Measurements from ENCODE around the gene TTC39B.

The TTC39B gene

DNA sequence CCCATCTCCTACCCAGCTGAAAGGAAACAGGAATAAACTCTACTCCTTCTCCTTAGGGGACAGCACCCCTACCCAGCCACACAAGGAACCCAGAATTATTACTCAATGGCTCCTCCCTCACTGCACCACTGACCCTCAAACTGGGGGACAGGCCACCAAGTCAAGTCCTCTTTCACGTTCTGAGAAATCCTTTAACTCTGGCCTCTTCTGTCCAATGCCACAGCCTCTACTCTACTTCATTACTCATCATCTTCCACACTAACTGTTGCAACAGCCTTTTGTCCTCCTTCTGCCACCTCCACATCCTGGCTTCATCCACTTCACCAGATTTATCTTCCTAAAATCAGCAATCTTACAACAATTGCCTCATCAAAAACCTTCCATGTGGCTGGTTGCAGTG is 6.8 kb downstream of the TTC39B start:
- FAIRE-seq, result no peak

DNA sequence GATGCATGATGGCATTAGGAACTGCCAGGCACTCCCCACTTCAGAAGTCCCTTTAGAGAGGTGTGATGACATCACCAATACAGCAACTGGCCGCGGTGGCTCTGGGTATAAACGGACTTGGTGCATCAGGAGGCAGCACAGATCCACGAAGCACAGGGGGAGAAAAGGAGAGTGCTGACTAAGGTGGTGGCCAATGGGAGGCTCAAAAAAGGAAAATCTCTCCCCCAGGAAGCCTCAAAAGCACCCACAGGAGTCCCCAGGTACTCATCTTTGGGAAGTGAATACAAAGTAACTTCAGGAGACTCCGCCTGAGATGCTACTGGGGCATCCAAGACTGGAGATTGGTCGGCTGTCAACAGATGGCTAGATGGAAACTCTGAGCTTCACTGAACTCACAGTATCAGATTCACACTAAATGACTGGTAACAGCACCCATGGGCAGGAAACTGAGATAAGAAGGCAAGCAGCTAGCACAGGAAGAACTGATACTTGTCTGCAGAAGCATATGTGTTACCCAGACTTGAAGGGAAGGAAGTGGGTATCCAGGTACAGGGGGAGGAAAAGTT is 7.6 kb downstream of the TTC39B start:
- FAIRE-seq, result no peak

DNA sequence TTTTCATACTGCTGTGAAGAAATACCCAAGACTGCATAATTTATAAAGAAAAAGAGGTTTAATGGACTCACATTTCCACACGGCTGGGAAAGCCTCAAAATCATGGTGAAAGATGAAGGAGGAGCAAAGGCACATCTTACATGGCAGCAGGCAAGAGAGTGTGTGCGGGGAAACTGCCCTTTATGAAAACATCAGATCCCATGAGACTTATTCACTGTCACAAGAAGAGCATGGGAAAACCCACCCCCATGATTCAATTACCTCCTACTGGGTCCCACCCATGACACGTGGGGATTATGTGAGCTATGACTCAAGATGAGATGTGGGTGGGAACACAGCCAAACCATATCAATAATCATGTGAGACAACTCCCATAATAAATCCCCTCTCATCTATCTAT is 8.7 kb downstream of the TTC39B start:
- FAIRE-seq, result no peak

DNA sequence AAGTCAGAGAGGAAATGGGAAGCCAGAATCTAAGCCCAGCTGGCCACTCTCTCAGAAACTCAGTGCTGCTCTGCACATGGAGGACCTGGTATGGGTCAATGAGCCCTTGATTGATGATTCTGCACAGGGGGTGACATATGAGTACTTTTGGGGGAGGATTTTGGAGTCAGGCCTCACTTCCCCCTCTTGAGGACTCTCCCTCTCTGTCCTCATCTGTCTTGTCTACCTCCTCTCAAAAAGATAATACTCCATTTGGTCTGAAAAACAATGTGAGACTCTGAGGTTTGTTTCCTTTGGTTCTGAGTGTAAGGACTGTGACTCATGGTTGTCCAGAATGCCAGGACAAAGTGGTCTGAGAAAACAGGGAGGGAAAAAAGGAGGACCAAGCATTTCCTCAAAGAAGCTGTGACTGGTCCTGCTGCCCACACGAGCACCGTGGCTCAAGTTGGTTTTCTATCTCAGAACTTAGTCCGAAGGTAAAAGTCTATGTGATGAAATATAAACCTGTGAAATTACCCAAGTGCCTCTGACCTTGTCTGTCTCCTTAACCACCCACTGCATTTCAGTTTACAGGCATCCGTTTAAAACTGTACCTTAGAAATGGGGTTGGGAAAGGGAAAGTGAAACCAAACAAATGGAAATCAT is 11.1 kb downstream of the TTC39B start:
- FAIRE-seq, result no peak

DNA sequence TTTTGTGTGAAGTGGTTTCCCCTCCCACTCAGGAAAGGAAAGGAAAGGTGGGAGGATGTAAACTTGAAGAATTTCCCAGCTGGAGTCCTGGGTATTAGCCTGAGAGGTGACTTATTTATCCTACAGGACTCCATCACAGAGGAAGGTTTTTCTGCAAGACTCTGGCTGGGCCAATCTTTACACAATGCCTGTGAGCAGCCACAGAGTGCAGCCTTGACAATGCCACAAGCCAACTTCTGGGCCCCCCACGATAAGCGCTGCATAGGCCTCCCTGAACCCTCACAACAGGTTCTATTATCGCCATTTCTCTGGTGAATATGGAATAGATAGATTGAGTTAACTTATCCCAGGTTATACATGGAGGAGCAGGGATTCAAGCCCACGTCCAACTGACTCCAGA is 12.4 kb downstream of the TTC39B start:
- no peak for FAIRE-seq

DNA sequence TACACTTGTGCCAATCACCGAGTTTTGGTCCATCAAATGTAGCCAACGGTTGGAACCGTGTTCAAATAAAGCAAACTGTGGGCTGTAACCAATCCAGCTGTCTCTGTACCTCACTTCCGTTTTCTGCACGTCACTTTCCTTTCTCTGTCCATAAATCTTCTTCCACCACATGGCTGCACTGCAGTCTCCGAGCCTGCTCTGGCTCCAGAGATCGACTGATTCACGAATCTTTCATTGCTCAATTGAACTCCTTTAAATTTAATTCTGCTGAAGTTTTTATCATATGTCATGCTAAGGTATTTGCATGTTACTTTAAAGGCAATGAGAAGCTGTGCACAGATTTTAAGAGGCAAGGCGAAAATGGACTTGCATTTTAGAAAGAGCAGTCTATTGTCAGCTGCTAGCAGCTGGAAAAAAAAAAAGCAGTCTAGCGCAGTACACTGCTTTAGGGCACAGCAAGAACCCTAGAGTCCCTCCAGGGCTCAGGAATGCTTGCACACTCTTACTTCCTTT is 13.2 kb downstream of the TTC39B start:
- no peak for FAIRE-seq

DNA sequence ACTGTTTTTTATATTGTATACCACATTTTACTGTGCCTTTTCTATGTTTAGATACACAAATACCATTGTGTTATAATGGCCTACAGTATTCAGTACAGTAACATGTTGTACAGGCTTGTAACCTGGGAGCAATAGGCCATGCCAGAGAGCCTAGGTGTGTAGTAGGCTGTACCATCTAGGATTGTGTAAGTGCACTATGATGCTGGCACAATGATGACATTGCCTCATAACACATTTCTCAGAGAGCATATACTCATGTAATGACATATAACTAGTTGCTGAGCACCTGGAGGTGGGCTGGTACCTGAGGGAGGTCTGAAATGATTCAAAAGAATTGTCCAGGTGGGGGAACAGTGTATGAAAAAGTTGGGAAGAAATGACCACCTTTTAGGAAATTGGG is 13.9 kb downstream of the TTC39B start:
- no peak for FAIRE-seq

DNA sequence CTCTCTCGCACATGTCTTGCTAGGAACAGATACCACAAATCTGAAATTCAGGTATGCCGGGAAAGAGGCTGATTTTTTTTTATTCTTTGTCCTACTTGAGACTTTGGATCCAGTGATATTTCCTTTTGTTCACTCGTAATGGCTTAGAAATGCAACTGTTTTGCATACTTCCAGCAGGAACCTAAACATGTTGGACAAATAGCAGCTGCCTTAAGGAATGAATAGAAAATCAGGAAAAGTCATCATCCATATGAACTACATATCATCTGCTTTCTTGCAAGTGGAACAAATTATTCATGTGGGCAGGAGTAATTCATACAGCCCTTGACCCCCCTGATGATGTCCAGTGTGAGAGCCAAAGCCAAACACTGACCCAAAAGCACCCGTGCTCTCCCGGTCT is 17.4 kb downstream of the TTC39B start:
- no peak for FAIRE-seq

DNA sequence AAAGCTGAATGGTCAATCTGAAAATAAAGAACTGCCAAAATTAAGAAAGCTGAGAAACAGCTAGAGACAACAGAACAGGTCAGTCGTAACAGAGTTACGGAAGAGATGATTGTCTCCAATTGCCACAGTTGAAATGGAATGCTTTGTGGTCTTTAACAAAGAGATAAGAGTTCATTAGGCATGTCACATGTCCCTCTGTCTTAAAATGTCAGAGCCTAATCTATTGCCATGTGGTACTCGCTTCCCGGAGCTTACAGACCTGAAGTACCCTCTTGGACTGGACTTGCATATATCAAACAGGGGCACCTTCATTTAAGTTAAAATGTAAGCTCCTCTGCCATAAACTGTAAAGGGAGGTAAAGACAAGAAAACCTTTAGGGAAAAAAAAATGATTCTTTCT is 19.7 kb downstream of the TTC39B start:
- FAIRE-seq, result no peak

DNA sequence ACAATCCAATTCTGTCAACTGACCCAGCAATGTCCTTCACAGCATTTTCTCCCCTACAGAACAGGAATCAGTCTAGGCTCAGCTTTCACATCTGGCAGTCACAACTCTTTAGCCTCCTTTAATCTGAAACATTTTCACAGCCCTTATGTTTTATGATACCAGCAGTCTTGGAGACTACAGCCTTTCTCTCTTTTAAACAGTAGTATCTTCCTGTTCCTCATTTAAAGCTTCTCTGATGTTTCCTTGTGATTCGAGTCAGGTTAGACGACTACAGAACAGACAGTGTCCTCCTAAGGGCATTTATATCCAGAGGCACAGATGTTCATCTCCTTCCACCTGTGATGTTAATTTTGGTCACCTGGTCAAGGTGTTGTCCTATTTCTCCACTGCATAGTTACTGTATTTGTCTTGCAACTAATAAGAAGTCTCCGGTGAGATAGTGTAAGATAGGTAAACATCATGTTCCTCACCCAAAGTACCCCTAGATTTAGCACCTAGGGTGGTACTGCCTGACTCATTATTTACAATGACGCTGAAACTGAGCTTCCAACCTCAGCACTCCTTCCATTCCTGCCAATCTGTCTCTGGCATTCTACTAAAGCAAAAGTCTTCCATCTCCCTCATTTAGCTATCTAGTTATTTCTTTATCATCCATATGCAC is 20.7 kb downstream of the TTC39B start:
- FAIRE-seq, result no peak

DNA sequence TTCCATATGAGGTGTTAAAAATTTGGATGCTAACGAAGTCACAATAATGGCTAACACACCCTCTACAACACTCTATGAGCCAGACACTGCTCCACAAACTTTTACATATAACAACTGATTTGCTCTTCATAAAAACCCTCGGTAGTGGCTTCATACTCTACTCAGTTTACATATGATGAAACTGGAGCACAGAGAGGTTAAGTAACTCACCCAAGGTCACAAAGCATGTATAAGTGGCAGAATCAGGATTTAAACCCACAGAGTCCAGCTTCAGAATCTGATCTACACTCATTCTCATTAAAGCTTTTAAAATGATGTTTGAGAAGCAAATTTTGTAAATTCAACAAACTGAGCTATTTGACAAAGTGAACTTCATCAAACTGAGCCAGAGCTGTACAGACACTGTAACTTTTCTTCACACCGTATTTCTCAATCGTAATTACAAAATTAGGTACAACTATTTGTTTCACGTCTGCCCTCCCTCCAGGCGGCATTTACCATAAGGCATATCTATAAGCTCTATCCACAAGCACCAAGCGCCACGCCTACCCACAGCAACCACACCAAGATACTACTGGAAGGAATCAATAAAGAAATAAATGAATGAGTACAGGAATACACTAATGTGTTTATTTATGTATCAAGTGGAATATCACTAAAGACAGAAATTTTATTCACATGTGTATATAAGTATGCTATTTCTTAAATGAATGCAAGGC is 24.3 kb downstream of the TTC39B start:
- FAIRE-seq, result no peak

DNA sequence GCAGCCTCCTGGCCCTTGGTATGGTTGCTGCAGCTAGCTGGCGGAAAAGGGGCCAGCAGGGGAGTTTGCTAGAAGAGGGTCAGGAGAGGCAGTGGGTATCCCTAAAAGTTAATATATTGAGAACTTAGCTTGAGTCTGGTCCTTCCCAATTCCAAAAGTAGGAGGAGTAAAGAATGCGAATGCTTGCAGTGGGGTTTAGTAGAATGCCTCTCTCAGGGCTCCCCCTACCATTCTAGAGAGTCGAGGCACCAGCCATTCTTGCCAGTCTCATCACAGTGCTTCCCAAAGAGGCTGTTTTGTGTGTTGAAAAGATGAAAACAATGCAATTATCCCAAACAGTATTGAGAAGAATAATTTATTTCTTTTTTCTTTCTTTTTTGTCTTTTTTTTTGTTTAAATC is 26.4 kb downstream of the TTC39B start:
- no peak for FAIRE-seq

DNA sequence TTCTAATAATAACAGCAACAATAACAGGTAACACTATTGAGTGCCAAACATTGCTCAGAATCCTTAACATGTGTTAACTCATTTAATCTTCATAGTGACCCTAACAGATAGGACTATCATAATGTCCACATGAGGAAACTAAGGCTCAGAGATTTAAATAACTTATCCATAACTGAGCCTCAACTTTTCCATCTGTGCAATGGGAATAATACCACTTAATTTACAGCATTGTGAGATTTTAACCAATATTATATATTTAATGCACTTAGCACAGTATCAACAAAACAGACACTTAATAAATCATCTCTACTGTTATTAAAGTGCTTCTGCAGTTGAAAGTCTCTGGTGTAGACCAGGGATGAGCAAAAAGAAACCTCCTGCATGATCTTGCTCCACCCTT is 28.2 kb downstream of the TTC39B start:
- FAIRE-seq, result no peak

DNA sequence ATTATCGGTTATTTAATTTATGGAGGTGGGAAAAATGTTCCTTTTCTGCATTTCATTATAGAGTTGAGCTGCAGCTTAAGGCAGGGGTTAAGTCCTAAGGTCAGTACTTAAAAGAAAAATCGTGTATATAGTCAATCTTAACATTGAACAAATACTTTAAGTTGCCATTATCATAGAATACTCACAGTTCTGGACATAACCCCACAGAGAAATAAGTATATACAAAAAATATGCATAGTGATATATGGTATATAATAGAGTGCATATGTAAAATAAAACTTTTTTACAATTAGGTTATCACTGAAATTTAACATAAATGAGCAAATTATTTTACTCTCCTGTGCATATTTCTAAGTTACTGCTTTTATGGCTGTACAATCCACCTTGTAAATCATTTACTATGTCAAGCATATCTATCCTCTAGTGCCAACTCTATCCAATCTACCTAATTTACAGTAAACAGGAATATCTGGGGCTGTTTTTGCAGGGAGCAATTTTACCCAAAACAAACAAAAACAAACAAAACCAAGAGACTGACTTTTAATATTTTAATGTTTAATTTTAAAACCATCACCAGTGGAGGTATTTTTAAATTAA is 28.8 kb downstream of the TTC39B start:
- no peak for FAIRE-seq

DNA sequence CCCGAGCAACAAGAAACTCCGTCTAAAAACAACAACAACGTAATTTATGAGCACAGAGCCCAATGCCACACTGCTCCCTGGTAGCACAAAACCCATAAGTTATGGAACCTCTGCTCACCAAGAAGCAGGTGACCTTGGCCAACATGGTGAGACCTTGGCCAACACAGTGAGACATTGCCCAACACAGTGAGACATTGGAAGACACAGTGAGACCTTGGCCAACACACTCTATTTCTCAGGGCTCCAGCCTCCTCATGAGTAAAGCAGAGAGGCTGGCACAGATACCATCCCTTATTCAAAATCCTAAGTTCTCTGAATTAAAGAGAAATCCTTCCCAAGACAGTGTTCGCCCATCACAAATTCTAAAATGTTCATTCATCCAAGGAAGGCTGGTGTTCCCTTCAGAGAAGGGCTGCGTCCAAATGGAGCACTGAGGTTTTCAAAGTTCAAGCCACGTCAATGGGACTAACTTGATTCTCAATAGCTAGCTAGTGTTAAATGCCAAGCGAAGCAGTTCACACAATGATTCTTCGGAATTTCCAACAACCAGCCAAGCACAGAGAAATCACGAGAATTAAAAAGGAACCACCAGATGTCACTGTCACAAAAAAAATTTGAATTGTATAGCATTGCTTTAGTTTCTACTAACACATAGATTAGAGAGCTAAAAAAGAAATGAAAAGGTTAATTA is 29.5 kb downstream of the TTC39B start:
- FAIRE-seq, result peak; percentile 88

DNA sequence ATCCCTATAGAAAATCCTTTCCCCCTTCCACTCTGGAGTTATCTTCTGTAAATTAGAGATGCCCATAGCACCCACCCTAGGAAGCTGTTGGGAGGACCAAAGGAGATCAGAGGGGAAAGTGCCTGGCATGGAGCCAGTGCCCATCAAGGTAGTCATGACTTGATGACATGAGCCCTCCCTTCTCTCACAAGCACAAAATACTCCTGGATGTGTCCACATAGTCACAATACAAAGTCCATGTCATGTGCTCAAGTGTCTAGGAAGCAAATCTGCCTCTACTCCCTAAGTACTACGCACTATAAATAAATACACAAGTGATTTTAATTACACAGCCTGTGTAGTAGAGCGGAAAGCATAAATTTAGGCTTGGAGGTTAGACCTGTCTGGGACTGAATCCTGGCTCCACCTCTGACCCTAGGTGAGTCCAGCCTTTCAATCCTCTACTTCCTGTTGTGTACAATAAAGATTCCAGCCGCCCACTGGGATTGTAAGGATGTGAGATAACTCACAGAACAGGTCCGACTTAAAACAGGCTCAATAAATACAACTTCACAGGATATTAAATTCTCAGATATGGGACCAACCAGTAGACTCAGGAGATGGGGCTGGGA is 30.6 kb downstream of the TTC39B start:
- FAIRE-seq, result no peak

DNA sequence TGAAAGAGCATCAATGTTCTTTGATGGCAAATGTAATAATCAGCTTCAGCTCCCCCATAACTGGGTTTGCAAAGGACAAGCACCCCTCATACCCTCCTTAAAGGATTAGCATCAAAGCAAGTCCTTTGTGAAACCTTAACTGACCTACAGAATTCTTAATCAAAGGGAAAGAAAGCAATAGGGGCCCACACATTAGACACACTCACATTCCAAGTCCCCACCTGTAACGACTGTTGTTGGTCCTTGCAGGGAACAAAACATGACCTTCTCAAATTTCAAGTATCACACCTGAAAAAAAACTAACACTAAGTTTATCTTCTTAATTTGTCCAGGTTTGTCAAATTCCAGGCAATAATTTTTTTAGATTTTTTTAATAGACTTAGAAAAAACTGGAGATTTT is 32.6 kb downstream of the TTC39B start:
- no peak for FAIRE-seq

DNA sequence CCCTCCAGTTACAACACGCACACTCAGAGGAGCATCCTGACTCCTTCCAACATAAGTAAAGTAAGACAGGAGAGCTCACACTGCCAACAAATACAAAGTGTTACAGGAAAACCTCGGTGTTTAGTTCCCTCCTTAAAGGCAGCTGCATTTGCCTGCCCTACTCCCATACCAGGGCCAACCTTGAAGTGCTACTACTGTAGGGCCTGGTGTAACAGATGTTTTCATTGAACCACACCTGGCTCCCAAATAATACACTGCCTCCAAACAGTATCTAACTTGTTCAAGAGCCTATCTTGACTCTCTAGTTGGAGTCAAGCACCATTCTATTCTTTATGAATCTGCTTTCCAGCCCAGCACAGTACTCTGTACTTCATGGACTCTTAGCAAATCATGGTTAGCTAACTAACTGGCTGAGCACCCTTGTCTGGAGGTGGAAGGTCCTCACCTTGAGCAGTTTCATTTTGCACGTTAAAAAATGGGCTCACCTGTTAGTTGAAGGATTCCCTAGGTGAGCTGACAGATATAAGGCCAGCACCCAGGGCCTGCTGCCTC is 34.6 kb downstream of the TTC39B start:
- FAIRE-seq, result no peak

DNA sequence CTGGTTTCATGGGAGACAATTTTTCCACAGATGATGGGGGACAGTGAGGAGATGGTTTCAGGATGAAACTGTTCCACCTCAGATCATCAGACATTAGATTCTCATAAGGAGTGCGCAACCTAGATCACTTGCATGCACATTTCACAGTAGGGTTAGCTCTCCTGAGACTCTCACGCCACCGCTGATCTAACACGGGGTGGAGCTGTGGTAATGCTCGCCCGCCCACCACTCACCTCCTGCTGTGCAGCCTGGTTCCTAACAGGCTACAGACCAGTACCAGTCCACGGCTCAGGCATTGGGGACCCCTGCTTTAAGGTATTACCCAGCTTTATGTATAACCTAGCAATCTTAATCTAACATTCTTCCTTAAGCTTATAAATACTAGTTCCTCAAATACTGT is 35.6 kb downstream of the TTC39B start:
- FAIRE-seq, result no peak

DNA sequence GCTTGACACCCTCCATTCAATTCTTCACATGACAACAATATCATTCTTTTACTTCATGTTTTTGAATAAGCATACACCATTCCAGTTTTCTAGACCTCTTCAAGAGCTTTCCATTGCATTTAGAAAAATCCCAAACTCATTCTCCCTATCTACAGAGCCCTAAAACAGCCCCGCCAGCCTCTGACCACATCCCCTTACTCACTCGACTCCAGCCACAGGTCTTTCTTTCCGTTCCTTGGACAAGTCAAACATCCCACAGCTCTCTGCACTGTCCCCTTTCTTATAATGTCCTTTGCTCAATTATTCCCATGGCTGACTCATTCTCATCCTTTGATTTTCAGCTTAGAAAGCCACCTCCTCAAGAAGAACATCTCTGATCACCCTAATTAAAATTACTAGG is 38.2 kb downstream of the TTC39B start:
- no peak for FAIRE-seq

DNA sequence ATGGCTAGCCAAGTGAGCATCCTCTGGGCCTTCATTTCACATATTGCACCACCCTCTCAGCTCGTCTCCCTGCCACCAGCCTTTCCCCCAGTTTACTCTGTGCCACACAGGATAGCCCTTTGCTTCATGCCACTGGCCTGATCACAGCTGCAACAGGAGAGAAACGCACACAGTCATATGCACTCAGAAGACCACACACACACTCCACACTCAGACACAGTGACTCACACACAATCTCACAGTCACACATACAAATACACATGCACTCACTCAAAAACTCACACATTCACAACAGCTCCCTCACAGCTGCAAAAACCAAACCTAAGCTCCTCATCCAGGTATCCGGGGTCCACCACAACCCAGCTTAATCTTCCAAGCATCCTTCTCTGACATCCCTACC is 38.7 kb downstream of the TTC39B start:
- FAIRE-seq, result no peak

DNA sequence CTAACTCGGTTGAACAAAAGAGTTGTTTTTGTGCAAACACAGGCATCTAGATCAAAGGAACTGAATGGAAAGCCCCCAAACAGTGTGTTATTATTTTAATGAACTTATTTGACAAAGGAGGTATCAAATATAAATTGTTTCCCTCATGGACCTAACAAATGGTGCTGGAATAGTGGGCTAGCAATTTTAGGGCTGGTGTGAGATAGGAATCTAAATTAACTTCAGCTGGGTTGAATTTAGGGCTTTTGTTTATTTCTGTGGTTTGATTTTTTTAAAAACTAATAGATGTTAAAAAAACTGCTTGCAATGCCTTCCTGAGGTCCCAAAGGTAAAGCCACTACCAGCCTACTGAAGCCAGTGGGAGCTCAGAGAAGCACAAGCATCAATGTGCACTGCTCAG is 42.1 kb downstream of the TTC39B start:
- no peak for FAIRE-seq

All from G401.6 (cell line).